NCI-H146 (cell line): Measurements from ENCODE around the gene OSBPL9.
A peak's percentile ranks its signal among the peaks of the same experiment; 100 is the strongest.
"Not testable (repeated sequence)": the region's sequence is repeated elsewhere in the genome, so short reads cannot be mapped to it uniquely, and the experiment has no call there.

Experiments used
- DNase-seq: peaks from one replicate; lab custom pipeline; 2025; lab: John Stamatoyannopoulos, UW

Gene OSBPL9

DNA sequence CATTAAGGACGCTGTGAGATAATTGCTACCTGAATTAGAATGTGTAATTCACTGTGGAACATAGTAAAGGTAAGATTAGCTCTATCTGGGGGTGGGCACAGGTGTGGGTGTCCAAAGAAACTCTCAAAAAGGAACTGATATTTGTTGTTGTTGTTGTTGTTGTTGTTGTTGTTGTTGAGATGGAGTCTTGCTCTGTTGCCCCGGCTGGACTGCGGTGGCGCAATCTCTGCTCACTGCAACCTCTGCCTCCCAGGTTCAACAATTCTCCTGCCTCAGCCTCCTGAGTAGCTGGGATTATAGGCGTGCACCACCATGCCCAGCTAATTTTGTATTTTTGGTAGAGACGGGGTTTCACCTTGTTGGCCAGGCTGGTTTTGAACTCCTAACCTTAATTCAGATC, 6.8 kb upstream of the OSBPL9 start:
- not testable (repeated sequence) for DNase-seq

DNA sequence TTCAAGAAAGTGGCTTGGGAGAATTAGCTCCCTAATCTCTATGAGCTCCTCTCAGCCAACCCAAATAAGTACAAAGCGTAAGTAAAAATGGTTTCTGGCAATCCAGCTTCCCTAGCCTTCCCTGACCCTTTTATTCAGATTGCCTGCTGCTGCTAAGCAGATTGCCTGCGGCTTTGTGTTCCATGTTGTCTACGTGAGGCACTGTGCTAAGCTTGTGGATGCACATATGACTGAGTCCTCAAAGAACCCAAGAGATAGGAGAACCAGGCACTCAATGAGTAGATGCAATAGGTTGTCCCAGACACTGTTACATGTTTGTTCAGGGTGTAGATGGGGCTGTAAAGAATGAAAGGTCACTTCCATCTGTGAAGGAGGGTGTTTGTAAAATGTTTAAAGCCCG, 6.3 kb upstream of the OSBPL9 start:
- DNase-seq: no peak

DNA sequence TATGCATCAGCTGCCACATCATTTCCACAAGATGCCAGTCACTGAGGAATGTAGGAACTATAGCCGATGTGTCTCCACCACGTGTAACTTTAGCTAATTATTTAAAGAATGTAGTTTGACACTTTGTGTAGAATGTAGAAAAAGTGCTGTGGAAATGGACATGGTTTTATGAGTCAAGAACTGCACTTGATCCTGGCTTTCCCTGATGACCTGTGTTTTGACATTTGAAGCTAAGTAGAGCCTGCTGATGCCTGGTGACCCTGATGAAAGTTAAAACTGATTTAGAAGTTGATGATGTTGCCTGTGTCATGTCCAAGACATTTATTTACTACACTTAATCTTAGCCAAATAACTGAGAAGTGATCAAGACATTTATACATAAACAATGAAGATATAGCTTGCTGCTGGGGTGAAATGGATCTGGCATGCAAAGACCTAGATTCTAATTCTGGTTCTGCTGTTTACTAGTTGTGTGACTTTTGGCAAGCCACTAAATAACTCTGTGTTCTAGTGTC, 4.4 kb upstream of the OSBPL9 start:
- DNase-seq: no peak

DNA sequence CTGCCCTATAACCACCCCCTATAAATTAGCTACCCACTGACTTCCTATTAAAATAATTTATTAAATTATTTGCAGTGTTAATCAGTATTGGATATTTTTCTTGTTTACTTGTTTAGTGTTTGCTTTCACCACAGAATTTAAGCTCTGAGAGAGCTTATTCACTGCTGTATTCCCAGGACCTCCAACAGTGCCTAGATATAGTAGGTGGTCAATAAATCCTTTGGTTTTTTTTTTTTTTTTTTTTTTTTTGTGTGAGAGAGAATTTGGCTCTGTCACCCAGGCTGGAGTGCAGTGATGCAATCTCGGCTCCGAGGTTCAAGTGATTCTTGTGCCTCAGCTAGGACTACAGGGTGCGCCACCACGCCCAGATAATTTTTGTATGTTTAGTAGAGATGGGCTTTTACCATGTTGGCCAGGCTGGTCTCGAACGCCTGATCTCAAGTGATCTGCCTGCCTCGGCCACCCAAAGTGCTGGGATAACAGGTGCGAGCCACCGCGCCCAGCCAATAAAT, 1.1 kb upstream of the OSBPL9 start:
- no peak for DNase-seq

DNA sequence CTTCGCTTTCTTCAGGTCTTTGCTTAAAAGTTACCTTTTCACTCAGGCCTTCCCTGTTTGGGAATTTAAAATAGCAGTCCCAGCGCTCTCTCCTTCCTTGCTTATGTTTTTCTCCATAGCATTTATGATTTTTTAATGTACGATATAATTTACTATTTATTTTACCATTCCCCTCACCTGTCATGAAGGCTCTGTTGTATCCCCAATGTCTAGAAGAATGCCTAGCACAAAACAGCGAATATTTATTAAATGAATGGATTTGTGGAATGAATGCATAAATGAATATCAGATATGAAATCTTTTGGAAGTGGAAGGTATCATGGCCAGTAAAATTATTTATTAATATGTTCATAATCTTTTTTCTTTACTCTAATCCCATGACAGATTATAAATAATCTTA, 402 bp upstream of the OSBPL9 start:
- no peak for DNase-seq

DNA sequence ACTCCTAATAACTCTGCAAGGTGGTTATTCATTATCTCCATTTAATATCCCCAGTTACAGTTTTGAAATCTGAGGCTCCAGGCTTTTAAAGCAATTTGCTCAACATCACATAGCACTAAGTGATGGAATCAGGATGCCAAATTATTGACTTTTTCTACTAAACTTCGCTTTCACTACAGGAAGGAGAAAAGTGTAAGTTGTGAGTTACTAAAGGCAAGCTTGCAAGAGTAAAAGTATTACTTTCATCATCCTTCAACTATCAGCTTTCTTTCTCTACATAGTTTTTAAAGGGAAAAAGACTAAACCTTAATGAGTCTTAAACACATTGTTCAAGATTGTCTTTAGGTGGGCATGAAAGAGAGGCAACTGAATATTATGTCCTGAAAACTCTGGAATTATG, 1.8 kb downstream of the OSBPL9 start:
- no peak for DNase-seq

DNA sequence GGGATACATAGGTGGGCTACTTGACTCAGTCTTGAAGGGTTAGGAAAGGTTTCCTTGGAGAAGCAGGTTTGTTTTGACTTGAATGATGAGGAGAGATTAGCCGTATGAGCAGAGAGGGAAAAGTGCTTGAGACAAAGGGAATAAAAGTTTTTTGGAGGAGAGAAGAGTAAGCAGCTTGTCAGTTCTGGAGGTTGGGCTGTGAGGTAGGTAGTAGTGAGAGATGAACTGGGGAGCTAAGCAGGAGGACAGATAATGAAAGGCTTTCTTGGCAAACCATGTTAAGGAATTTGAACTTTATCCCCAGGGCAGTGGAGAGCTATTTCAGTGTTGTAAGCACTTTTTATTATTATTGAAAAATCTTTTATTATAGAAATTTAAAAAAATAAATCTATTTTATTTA, 3.6 kb downstream of the OSBPL9 start:
- no peak for DNase-seq

DNA sequence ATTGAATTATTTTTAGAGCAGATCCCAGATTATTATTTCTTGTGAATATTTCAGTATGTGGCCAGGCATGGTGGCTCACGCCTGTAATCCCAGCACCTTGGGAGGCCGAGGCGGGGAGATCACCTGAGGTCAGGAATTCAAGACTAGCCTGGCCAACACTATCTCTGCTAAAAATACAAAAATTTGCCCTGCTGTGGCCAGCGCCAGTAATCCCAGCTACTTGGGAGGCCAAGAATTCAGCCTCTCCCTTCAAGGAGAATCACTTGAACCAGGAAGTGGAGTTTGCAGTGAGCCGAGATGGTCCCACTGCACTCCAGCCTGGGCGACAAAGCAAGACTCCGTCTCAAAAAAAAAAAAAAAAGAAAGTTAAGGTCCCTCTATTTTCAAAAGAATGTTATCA, 4.3 kb downstream of the OSBPL9 start:
- no peak for DNase-seq

DNA sequence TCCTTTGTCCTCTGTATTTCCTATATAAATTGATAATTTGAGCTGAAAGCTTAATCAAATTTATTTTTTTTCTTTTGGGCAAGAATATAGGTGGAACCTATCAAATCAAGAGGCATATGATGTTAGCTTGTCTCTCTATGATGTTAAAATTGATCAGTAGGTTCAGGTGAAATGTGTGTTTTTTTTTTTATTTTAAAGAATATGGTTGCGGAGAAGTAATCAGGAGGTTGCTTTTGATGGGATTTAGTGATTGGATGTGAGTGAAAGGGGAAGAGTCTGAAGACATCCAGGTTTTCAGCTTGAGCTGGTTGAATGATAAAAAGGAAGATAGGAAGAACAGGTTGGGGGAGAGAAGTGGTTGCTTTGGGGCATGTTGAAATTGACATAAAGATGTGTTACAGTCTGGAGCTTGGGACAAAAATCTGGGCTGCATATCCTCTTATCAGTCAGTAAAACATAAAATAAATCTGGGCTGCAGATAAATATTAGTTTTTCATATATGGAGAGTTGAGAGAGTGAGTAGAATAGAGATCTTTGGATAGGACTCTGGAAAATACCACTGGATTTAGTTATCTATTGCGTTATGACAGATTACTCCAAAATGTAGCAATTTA, 5.1 kb downstream of the OSBPL9 start:
- no peak for DNase-seq

DNA sequence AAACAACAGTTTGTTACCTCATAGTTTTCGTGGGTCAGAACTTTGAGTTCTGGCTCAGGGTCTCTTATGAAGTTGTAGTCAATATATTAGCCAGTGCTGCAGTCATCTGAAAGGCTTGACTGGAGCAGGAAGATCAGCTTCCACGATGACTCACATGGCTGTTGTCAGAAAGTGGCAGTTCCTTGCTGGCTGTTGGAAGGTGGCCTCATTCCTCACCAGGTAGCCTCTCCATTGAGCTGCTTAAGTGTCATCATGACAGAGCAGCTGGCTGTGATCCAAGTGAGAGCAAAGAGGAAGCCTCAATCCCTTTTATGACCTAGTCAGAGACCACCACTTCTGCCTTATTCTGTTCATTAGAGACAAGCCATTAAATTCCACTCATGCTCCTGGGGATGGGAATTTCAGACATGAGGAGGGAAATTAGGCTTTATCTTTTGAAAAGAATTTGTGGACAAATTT, 5.6 kb downstream of the OSBPL9 start:
- peak; percentile 75 for DNase-seq

DNA sequence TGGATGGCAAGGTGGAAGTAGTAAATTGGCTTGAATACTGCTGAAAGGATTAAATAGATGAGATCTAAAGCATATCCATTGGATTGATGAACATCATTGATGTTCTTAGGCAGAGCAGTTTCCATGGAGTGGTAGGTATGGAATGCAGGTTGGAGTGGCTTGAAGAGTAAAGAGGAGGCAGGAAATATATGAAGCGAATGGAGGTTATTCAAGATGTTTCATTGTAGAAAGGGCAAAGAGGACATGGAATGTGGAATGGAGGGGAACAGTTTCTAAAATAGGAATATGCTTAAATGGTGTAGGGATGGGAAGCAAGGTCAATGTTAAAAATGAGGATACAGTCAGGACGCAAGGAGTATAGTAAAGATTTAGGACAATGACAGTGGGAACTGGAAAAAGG, 6.1 kb downstream of the OSBPL9 start:
- DNase-seq: no peak

DNA sequence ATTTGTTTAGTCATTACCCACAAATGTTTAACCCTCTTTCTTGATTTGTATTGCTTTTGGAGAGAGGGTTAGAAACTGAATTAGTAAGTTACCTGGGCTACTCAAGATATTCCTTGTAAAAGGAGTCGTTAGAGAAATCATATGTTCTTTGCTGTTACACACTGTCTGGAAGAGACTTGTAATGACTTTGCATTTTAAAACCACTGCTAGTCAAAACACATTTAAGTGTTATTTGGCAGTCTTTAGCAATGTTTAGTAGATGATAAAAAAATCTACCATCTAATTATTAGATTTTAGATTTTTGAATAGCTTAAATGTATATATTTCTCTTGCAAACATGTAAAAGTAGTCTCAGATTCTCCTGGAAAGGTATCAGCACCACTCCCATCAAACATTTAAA, 6.6 kb downstream of the OSBPL9 start:
- no peak for DNase-seq

DNA sequence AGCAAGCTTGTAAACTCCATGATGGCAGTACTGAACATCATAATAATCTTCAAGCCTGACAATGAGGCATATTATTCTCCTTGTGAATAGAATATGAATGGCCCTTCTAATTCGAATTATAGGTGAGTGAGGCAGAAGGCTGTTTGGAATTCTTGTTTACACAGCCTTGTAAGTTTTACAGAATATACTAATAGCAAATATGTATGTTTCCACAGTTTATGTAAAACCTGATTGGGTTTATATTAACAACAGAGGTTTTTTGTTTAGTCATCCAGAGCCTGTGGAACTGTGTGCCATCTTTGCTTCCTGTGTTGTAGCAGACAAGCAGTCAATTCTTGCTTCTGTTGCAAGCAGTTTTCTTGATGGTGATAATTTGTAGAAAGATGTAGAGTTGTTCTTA, 8.0 kb downstream of the OSBPL9 start:
- no peak for DNase-seq

DNA sequence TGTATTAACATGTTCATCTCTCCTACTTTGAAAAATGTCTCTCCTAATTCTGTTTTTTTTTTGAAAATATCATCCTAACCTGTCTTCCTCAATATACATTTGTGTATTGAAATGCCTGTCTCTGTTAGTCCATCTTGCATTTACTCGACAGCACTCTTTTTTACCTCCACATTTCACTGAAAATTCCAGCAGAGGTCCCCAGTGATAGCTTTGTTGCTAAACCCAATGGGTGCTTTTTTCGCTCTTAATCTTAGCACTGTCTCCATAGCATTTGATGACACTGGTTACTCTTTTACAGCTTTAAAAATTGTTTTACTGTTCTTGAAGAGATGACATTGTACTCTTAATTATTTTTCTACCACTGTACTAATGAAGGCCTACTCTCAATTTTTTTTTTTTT, 10.8 kb downstream of the OSBPL9 start:
- DNase-seq: peak; percentile 14

DNA sequence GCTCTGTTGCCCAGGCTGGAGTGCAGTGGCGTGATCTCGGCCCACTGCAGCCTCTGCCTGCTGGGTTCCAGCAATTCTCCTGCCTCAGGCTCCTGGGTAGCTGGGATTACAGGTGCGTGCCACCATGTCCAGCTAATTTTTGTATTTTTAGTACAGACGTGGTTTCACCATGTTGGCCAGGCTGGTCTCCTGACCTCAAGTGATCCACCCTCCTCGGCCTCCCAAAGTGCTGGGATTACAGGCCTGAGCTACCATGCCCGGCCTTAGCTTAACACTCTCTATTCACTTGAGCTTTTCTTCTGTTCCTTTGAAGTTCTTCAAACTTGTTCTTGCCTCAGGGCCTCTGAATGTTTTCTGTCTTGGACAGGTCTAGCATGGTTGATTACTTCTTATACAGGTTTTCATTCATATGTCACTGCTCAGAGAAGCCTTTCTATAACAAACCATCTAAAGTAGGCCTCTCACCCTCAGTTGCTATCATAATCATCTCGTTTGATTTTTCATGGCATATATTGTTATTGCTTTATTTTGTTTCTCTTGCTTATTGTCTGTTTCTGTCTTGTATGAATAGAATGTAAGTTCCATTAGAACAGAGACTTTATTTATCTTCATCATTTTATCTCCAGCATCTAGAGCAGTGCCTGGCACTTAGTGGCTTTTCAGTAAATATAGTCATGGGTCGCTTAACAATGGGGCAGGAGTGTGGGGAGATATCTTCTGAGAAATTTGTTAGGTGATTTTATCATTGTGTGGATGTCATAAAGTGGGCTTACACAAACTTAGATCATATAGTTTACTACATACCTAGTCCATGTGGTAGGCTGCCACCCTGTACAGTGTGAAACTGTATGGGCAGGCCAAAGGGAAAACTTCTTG, 12.1 kb downstream of the OSBPL9 start:
- DNase-seq: no peak

DNA sequence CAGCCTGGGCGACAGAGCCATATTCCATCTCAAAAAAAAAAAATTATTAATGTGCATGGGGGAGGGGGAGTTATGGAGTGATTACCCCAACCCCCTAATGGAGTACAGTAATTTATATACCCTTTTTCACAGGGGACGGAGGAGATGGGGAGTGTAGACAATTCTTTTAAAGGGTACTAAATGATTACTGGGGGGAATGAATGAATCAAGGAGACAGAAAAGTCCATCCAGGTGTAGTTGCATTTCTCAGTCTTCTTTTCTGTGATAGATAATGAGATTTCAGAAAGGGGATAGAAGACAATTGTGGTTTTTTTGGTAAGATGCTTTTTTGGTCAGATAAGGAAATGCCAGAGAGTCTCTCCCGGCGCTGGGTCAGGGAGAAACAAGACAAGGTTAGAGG, 13.0 kb downstream of the OSBPL9 start:
- no peak for DNase-seq

DNA sequence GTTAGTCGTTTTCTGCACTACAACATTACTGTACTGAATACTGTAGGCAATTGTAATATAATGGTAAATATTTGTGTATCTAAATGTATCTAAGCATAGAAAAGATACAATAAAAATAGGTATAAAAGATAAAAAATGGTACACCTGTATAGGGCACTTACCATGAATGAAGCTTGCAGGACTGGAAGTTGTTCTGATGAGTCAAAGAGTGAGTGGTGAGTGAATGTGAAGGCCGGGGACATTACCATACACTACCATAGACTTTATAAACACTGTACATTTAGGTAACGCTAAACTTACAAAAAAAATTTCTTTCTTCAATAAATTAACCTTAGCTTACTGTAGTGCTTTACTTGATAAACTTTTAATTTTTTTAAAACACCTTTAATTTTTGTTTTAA, 13.5 kb downstream of the OSBPL9 start:
- no peak for DNase-seq

DNA sequence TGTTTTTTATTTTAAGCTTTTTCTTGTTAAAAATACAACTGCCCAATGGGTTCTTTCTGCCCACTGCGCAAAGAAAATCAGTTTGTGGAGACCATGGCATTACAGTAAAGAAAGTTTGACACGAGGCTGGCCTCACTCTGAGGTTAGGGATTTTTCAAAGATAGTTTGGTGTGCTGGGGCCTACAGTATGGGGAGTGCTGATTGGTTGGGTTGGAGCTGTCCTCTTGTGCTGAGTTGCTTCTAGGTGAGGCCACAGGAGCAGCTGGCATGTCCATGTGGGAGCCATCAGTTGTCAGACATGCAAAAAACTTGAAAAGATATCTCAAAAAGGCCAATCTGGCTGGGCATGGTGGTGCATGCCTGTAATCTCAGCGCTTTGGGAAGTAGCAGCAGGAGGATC, 14.0 kb downstream of the OSBPL9 start:
- DNase-seq: no peak

DNA sequence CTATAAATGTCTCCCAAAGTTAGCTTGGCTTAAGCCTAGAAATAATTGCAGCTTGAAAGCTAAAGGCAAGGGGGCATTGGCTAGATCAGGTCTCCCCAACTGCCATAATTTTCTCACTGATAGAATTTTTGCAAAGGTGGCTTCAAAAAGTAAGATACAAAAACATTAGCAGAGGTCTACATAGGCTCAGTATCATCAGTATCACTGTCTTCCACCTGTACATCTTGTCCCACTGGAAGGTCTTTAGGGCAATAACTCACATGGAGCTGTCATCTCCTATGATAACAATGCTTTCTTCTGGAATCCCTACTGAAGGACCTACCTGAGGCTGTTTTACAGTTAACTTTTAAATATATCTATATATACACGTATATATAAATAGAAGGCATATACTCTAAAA, 14.9 kb downstream of the OSBPL9 start:
- DNase-seq: no peak

DNA sequence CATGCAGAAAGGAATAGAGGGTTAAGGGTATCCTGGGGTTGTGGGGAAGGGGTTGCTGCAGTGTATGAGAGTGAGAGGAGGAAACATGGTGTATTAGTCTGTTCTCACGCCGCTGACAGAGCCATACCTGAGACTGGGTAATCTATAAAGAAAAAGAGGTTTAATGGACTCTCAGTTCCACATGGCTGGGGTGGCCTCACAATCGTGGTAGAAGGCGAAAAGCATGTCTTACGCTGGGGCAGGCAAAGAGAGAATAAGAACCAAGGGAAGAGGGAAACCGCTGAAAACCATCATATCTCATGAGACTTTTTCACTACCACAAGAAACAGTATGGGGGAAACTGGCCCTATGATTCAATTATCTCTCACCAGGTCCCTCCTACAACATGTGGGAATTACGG, 17.7 kb downstream of the OSBPL9 start:
- DNase-seq: no peak

DNA sequence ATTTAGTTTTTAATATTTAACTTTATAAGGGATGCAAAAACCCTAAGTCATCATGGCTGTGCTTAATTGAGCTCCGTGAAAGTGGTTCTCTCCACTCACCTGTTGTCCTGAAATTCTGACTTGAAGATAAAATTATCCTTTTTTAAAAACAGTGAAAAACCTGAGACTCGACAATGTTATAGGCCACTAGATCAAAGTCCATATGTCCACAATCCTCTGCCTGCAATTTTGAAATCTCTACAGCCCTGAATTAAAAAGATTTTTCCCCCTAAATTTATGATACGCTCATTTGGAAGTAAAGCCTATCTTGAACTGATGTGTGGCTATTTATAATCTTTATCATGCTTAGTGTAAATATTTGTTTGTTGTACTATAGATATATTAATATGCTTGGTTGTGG, 18.7 kb downstream of the OSBPL9 start:
- no peak for DNase-seq

DNA sequence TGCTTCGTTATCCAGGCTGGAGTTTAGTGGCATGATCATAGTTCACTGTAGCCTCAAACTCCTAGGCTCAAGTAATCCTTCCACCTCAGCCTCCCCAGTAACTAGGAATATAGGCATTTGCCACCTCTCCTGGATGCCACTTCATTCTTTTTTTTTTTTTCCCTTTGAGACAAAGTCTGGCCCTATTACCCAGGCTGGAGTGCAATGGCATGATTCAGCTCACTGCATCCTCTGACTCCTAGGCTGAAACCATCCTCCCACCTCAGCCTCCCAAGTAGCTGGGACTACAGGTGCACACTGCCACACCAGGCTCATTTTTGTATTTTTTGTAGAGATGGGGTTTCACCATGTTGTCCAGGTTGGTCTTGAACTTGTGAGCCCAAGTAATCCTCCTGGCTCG, 19.3 kb downstream of the OSBPL9 start:
- no peak for DNase-seq

DNA sequence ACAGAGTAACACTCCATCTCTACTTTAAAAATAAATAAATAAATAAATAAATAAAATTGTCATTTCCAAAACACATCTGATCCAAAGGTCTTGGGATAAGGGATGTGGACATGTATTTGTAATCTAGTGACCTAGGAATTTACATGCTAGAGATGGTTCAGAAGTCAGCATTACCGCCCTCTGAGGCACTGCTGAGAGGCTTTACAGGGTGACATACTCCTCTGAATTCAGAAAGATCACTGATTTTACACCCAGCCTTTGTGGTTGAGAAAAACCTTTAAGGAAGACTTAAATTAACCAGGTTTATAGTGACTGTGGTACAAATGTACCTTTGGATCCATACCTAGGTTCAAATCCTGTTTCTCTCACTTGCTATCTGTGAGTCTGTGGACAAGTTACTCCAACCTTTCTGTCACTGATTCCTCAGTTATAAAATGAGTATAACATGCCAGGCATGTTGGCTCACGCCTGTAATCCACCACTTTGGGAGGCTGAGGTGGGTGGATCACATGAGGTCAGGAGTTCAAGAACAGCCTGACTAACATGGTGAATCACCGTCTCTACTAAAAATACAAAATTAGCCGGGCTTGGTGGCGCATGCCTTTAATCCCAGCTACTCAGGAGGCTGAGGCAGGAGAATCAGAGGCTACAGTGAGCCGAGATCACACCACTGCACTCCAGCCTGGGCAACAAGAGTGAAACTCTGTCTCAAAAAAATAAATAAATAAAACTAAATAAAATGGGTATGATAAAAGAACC, 20.1 kb downstream of the OSBPL9 start:
- DNase-seq: no peak
